Measurements from ENCODE around the gene NUS1.

- TF ChIP-seq POLR2A (IDR thresholded peaks at IDR 0.05) (no peak), CTCF (IDR thresholded peaks at IDR 0.05) (no peak)
Observed at GRCh38 chr6:117681162-117681741, 6.0 kb downstream of the NUS1 start.
